K562 (cell line): ENCODE results near the gene PLCB3. TPM values are rescaled to one million over a fixed set of nuclear protein-coding genes. Genes with fewer than 3 reads are reported as not detected.

Source experiments
- AFF1 ChIP-seq, 2 experiments: fragments of 450-650 bp; IDR thresholded peaks; 2 replicates each; pipeline ENCODE4 v1.6.1; 2018; ENCODE audit warnings: mild to moderate bottlenecking in 2 of 2, low read depth in 1 of 2; ENCODE audit not compliant: partially characterized antibody in 2 of 2
- ARID1B ChIP-seq: fragments of 450-650 bp; IDR thresholded peaks from 2 replicates; pipeline ENCODE4 v1.6.1; 2016; ENCODE audit warnings: antibody characterized with exemption, mild to moderate bottlenecking, inconsistent platforms
- ATF2 ChIP-seq: sonication (generic); formaldehyde crosslinking; IDR thresholded peaks from 2 replicates; pipeline ENCODE4 v1.8.1; 2022; ENCODE audit warnings: missing genetic modification reagents
- E2F6 ChIP-seq, 2 experiments: IDR thresholded peaks; 2 replicates each; pipeline ENCODE4 v1.6.1; 2011; ENCODE audit warnings: borderline replicate concordance in 1 of 2, control low read depth in 1 of 2, low read depth in 1 of 2, low read length in 1 of 2, mild to moderate bottlenecking in 1 of 2, mixed read lengths in 1 of 2, moderate library complexity in 1 of 2; ENCODE audit not compliant: insufficient read depth in 1 of 2, insufficient read length in 1 of 2, poor library complexity in 1 of 2, severe bottlenecking in 1 of 2; ENCODE audit errors: extremely low read depth in 1 of 2
- FOXJ3 ChIP-seq: sonication (generic); formaldehyde crosslinking; IDR thresholded peaks from 2 replicates; pipeline ENCODE4 v1.4.0; 2020; ENCODE audit warnings: mild to moderate bottlenecking, missing genetic modification reagents
- FOXO4 ChIP-seq: fragments of 450-650 bp; formaldehyde crosslinking; IDR thresholded peaks from 2 replicates; pipeline ENCODE4 v1.4.0; 2020; ENCODE audit warnings: mild to moderate bottlenecking, moderate library complexity
- HOMEZ ChIP-seq: fragments of 250-450 bp; sonication (Bioruptor Pico); IDR thresholded peaks from 2 replicates; pipeline ENCODE4 v1.4.0; 2020; ENCODE audit warnings: mild to moderate bottlenecking, moderate library complexity
- JUND ChIP-seq, 2 experiments: IDR thresholded peaks; 2 replicates in 1 of 2; 3 replicates in 1 of 2; pipeline ENCODE4 v1.6.1; 2011; ENCODE audit warnings: borderline replicate concordance in 2 of 2, low read depth in 2 of 2, low read length in 2 of 2, improper control_type of control experiment in 1 of 2, missing biosample characterization in 1 of 2, missing genetic modification characterization in 1 of 2, missing genetic modification reagents in 1 of 2
- SMARCE1 ChIP-seq: fragments of 450-650 bp; IDR thresholded peaks from 2 replicates; pipeline ENCODE4 v1.7.1; 2016; ENCODE audit warnings: mild to moderate bottlenecking
- ZC3H8 ChIP-seq: fragments of 450-650 bp; IDR thresholded peaks from 2 replicates; pipeline ENCODE4 v1.6.1; 2017
- ZFP91 ChIP-seq: sonication (generic); formaldehyde crosslinking; IDR thresholded peaks from 2 replicates; pipeline ENCODE4 v1.8.0; 2022; ENCODE audit warnings: mild to moderate bottlenecking, missing genetic modification reagents
- ZNF449 ChIP-seq: fragments of 250-450 bp; sonication (Bioruptor Pico); IDR thresholded peaks from 2 replicates; pipeline ENCODE4 v1.8.0; 2022; ENCODE audit warnings: moderate library complexity, mild to moderate bottlenecking, inconsistent platforms
- polyA plus RNA-seq, 8 experiments: library from polyadenylated mRNA; depleted of rRNA in 4 of 8; stranded (reverse) in 5 of 8; unstranded in 3 of 8; fragments of >200 nt; fragmentation: Nextera tagmentation in 2 of 8; fragmentation: Illumina TruSeq in 1 of 8; extraction: Ambion mirVana in 2 of 8; extraction: Trizol in 1 of 8; gene quantifications; 2 replicates each; pipeline versions ENCODE4 v1.2.1 to v1.2.3, GENCODE V29; 2011 to 2014; ENCODE audit warnings: inconsistent platforms in 1 of 8, missing spikeins in 1 of 8
- total RNA-seq, 7 experiments: library from RNA; depleted of rRNA in 6 of 7; stranded (reverse); fragments of >200 nt in 6 of 7; fragmentation: Illumina TruSeq in 2 of 7; extraction: Trizol in 2 of 7; gene quantifications; 2 replicates each; pipeline versions ENCODE4 v1.2.1 to v1.2.3, GENCODE V29; 2011 to 2021; ENCODE audit warnings: low replicate concordance in 1 of 7

Gene PLCB3
- total and polyA plus RNA-seq, 9 of the 15 experiments (the other 6 are each of a cell fraction or from before 2014, with no cell fraction given): 0.31 to 44.8 (median 14.6) TPM

- TF ChIP-seq ZNF449 (CRISPR knock-in tag): no peak
- TF ChIP-seq HOMEZ (CRISPR knock-in tag): no peak
- TF ChIP-seq FOXO4: no peak
- TF ChIP-seq E2F6 (IDR thresholded peaks at IDR 0.05; ENCODE audit: borderline replicate concordance in 1 of 2, extremely low read depth in 1 of 2, insufficient read depth in 1 of 2, insufficient read length in 1 of 2, low read depth in 1 of 2, low read length in 1 of 2, poor library complexity in 1 of 2, severe bottlenecking in 1 of 2): no peak
- peak; percentile 55 for TF ChIP-seq AFF1 (IDR thresholded peaks at IDR 0.05; ENCODE audit: low read depth in 1 of 2, partially characterized antibody in 2 of 2)
- TF ChIP-seq ZFP91 (CRISPR knock-in tag): no peak
- no peak; the same call in 1 of the 2 replicates for TF ChIP-seq ARID1B
- no peak for TF ChIP-seq FOXJ3 (CRISPR knock-in tag)
- no peak for TF ChIP-seq JUND (IDR thresholded peaks at IDR 0.05; ENCODE audit: borderline replicate concordance, low read depth, low read length)
- no peak; the same call in 2 of the 3 replicates for TF ChIP-seq JUND (tag; IDR thresholded peaks at IDR 0.05; ENCODE audit: borderline replicate concordance, low read depth, low read length)
- no peak for TF ChIP-seq ATF2 (CRISPR knock-in tag)
- TF ChIP-seq ZC3H8: no peak
- 0 out of 2 replicates have a peak, but pooled peaks have one; percentile 25 for TF ChIP-seq SMARCE1
Measured at GRCh38 chr11:64268893-64269539, 17.7 kb downstream of the PLCB3 start (continued).
